AG04450 (cell line): ENCODE data around the gene KIAA0825. TPM values are rescaled to one million over a fixed set of nuclear protein-coding genes. Genes with fewer than 3 reads are reported as not detected.

ENCODE experiments used
- CTCF ChIA-PET: fragments of 300-600, 350-600 bp; formaldehyde crosslinking; extraction: SDS; loops from one replicate; lab custom pipeline; 2022; ENCODE audit warnings: antibody characterized with exemption, inconsistent platforms; lab: Charles Lee
- POLR2A ChIA-PET: fragments of 350-600 bp; formaldehyde crosslinking; extraction: SDS; loops from one replicate; lab custom pipeline; 2021; ENCODE audit warnings: antibody characterized with exemption, inconsistent platforms; lab: Yijun Ruan, JAX
- DNase-seq: peaks from one replicate; pipeline ENCODE4 v3.0.0-alpha.2; 2011; ENCODE audit warnings: low read depth, low spot score
- H3K27ac ChIP-seq: one replicate; pipeline ENCODE4 v1.5.1; 2012; ENCODE audit warnings: low read depth, low read length, control low read depth
- H3K27me3 ChIP-seq: one replicate; pipeline ENCODE4 v1.6.0; 2012; ENCODE audit warnings: low read length; ENCODE audit not compliant: control insufficient read depth, insufficient read depth
- H3K4me3 ChIP-seq: 2 replicates; pipeline ENCODE4 v1.5.1; 2011; ENCODE audit warnings: mild to moderate bottlenecking, low read depth, low read length, control low read depth
- H3K9me3 ChIP-seq: 2 replicates; pipeline ENCODE4 v1.5.1; 2012; ENCODE audit warnings: low read length; ENCODE audit not compliant: control insufficient read depth, insufficient read depth
- polyA plus RNA-seq: library from polyadenylated mRNA; depleted of rRNA; stranded (reverse); fragments of >200 nt; gene quantifications from 2 replicates; pipeline ENCODE4 v1.2.3, GENCODE V29; 2011
- TF ChIP-seq, protein P1 (sequence below): IDR thresholded peaks from 2 replicates; pipeline ENCODE4 v1.5.1; 2011; ENCODE audit warnings: low read depth, low read length, control low read depth, inconsistent platforms

The KIAA0825 gene
- polyA plus RNA-seq, 1 experiment: 2.1 TPM

DNA sequence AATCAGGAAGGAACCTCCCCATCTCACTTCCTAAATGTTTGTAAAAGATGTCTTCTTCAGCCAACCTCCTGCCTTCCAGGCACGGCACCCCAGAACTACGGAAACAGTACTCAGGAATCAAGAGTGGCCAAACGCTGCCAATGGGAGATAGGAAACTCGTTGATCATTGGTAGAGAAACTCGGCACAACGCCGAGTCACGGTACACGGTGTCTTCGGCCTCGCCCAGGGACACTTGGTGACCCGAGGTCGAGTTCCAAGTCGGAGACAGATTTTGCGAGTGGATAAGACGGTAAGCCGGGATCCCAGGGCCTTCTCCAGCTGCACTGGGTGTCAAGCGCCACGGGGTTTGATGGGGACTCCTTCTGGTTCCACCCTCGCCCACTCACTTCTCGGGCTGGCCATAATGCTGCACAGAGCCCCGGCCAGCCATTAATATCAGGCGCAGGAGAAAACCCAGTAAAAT is 343 bp downstream of the KIAA0825 start:
- H3K27ac ChIP-seq: peak overlapping the region; percentile 53
- CTCF ChIA-PET: interaction anchor here (0.5 kb wide), 1 partner anchor 23 kb away, joined by 3 read pairs; no protein-coding TSS in a partner anchor
- no peaks in the 10 kb centered on the region for H3K27me3 ChIP-seq
- no peaks in the 10 kb centered on the region; the same call in 1 of the 2 replicates for H3K9me3 ChIP-seq
- peak overlapping the region; percentile 88 for H3K4me3 ChIP-seq
- TF ChIP-seq, protein P1, sequence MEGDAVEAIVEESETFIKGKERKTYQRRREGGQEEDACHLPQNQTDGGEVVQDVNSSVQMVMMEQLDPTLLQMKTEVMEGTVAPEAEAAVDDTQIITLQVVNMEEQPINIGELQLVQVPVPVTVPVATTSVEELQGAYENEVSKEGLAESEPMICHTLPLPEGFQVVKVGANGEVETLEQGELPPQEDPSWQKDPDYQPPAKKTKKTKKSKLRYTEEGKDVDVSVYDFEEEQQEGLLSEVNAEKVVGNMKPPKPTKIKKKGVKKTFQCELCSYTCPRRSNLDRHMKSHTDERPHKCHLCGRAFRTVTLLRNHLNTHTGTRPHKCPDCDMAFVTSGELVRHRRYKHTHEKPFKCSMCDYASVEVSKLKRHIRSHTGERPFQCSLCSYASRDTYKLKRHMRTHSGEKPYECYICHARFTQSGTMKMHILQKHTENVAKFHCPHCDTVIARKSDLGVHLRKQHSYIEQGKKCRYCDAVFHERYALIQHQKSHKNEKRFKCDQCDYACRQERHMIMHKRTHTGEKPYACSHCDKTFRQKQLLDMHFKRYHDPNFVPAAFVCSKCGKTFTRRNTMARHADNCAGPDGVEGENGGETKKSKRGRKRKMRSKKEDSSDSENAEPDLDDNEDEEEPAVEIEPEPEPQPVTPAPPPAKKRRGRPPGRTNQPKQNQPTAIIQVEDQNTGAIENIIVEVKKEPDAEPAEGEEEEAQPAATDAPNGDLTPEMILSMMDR: no peak
- POLR2A ChIA-PET: no interaction called here
- DNase-seq: peak; percentile 7

DNA sequence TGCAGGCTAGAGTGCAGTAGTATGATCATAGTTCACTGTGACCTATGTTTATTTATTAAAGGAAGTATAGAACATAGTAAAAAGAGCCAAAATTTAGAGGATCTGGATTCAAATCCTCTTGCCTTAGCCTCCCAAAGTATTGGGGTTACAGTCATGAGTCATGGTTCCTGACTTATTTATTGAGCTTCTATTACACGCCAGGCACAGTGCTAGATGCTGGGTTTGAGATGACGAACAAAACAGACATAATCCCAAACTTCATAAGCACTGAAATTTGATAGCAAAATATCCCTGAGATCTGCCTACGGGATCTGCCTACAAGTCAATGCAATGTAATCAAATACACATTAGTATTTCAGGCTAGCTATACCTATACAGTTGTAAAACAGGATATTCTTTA is 2.5 kb downstream of the KIAA0825 start:
- TF ChIP-seq, protein P1: no peak
- Histone ChIP-seq H3K4me3 (no peak overlapping the region), H3K27ac (no peak overlapping the region), H3K27me3 (no peaks in the 10 kb centered on the region), H3K9me3 (no peaks in the 10 kb centered on the region; the same call in 1 of the 2 replicates)
- ChIA-PET CTCF (interaction anchor here (2.2 kb wide), 1 partner anchor 122 kb away, joined by 12 read pairs; no protein-coding TSS in a partner anchor), POLR2A (no interaction called here)
- DNase-seq: no peak

DNA sequence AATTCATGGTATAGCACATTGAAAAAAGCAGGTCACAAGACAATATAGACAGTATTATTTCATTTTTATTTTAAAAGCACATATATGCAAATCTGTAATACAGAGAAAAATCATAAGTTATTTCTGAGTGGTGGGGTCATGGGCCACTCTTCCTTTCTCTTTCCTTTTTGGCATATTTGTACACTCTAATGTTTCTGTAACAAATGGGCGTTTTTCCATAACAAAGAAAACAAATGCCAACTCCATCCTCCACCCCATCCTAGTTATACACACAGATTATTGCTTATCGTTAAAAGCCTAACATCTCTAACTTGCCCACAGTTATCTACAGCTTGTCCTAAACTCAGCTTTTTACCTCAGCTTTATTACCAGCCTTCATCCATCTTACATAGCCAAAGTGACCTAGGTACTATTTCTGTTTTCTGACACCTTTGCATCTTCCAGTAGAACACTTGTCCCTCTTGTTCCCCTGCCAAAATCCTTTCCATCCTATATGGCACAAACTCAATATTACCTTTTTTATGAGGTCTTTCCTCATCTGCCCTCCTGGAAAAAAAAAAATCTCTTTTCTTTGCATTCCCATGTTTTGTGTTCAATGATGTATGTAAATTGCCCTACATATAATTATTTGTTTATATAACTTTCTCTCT is 4.1 kb downstream of the KIAA0825 start:
- ChIA-PET CTCF (interaction anchor here (0.9 to 2.2 kb wide), 3 partner anchors 123 to 236 kb away, joined by 3 to 12 read pairs (median 6); no protein-coding TSS in a partner anchor), POLR2A (no interaction called here)
- DNase-seq: no peak

DNA sequence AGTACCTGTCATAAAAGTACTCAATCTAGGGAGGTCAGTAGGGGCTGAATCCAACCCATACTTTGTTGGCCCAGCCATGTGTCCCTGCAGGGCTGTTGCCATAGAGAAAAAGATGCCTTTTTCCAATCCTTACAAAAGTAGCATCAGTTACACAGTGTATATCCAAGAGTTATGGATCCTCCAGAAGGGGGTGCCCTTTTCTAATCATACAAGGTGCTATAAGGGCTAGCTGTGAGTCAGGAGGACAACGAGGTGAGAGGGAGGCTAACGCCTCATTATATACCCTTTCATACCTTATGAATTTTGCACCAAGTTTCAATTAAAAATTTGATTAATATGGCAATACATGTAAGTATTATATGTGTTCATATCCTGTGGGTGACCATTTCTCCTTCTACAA is 4.8 kb downstream of the KIAA0825 start:
- DNase-seq: no peak
- POLR2A ChIA-PET: no interaction called here
- TF ChIP-seq, protein P1: peak; percentile 27; the same call in 1 of the 2 replicates
- no peaks in the 10 kb centered on the region for H3K27me3 ChIP-seq
- no peak overlapping the region for H3K27ac ChIP-seq
- CTCF ChIA-PET: interaction anchor here (2.0 kb wide), 1 partner anchor 124 kb away, joined by 6 read pairs; no protein-coding TSS in a partner anchor
- no peaks in the 10 kb centered on the region; the same call in 1 of the 2 replicates for H3K9me3 ChIP-seq
- no peak overlapping the region for H3K4me3 ChIP-seq

More for the DNA sequence above, 4.1 kb downstream of the KIAA0825 start:
- no peaks in the 10 kb centered on the region; the same call in 1 of the 2 replicates for H3K9me3 ChIP-seq
- no peak overlapping the region for H3K27ac ChIP-seq
- no peaks in the 10 kb centered on the region for H3K27me3 ChIP-seq
- TF ChIP-seq, protein P1: no peak
- H3K4me3 ChIP-seq: no peak overlapping the region

DNA sequence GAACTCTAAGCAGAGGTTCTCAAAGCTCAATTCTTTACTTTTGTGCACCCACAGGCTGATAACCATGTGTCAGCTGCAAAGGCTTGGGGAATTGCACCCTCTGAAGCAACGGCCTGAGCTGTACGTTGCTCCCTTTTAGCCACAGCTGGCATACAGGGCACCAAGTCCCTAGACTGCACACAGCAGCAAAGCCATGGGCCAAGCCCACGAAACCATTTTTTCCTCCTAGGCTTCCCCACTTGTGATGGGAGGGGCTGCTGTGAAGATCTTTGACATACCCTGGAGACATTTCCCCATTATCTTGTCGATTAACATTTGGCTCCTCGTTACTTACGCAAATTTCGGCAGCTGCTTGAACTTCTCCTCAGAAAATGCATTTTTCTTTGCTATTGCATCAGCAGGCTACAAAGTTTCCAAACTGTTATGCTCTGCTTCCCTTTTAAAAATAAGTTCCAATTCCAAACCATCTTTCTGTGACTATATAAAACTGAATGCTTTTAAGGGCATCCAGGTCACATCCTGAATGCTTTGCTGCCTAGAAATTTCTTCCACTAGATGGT is 23.0 kb downstream of the KIAA0825 start:
- Histone ChIP-seq H3K4me3 (no peak overlapping the region), H3K27ac (no peak overlapping the region), H3K27me3 (no peaks in the 10 kb centered on the region), H3K9me3 (no peaks in the 10 kb centered on the region)
- CTCF ChIA-PET: no interaction called here
- DNase-seq: no peak
- POLR2A ChIA-PET: no interaction called here
- TF ChIP-seq, protein P1: no peak
